Body of pancreas (tissue), 4 donors: ENCODE results near the gene FAF2. TPM values are rescaled to one million over a fixed set of nuclear protein-coding genes. Genes with fewer than 3 reads are reported as not detected.

Experiments used
- ATAC-seq: fragments of 150-250 bp; one replicate; pipeline ENCODE4 v1.9.1; 2016
- DNase-seq, 4 donors: peaks; one replicate each; pipeline ENCODE4 v3.0.0-alpha.2; 2019
- H3K27ac ChIP-seq, 4 donors: fragments of 200-600 bp; sonication (generic); 1 replicate in 3 of 4; 2 replicates in 1 of 4; pipeline versions ENCODE4 v1.5.1 to v1.6.1; 2016 to 2019; ENCODE audit warnings: mild to moderate bottlenecking in 1 of 4, mixed read lengths in 1 of 4, moderate library complexity in 1 of 4
- H3K27me3 ChIP-seq, 2 donors: fragments of 200-600 bp; sonication (generic); one replicate each; pipeline ENCODE4 v1.6.0; 2016; ENCODE audit warnings: mild to moderate bottlenecking in 1 of 2
- H3K36me3 ChIP-seq, 2 donors: fragments of 200-600 bp; sonication (generic); replicated peaks in 1 of 2; 2 replicates each; pipeline ENCODE4 v1.5.1; 2016; ENCODE audit warnings: low read depth in 2 of 2; ENCODE audit not compliant: insufficient read depth in 1 of 2
- H3K4me1 ChIP-seq: fragments of 200-600 bp; sonication (generic); one replicate; pipeline ENCODE4 v1.6.0; 2016
- H3K4me3 ChIP-seq, 2 donors: fragments of 200-600 bp; sonication (generic); 1 replicate in 1 of 2; 2 replicates in 1 of 2; pipeline ENCODE4 v1.5.1; 2016 to 2019
- H3K9me3 ChIP-seq, 3 donors: fragments of 200-600 bp; sonication (generic); 1 replicate in 2 of 3; 2 replicates in 1 of 3; pipeline ENCODE4 v1.5.1; 2016
- POLR2A ChIP-seq, 3 donors: fragments of 450-650 bp; IDR thresholded peaks; one replicate each; pipeline ENCODE4 v1.6.1; 2016; ENCODE audit warnings: antibody characterized with exemption in 3 of 3, mild to moderate bottlenecking in 2 of 3
- WGBS, 2 donors: methylation state at CpG; one replicate each; pipeline ENCODE4 v1.1.5; 2017; 5-methylcytosine and 5-hydroxymethylcytosine counted together
- intact Hi-C: fragments of 100-400 bp; cut with DNase I; formaldehyde crosslinking; loops from one replicate; pipeline ENCODE4 v1.15.1; 2023
- small RNA-seq: library from RNA; depleted of rRNA; stranded (forward); fragments of <200 nt; gene quantifications from one replicate; pipeline ENCODE3, GENCODE V24; 2016
- total RNA-seq, 2 donors: library from RNA; depleted of rRNA; stranded (reverse); fragments of >200 nt; gene quantifications; one replicate each; pipeline ENCODE4 v1.1.0, GENCODE V29; 2016
- TF ChIP-seq, protein P1 (sequence below), 7 experiments: fragments of 450-650 bp in 4 of 7; fragments of 200-600 bp in 3 of 7; sonication (generic) in 3 of 7; IDR thresholded peaks; one replicate each; pipeline ENCODE4 v1.5.1; 2016 to 2019; ENCODE audit warnings: antibody characterized with exemption in 7 of 7

FAF2 gene
- total RNA-seq, 2 donors from 2014 or later = 15.8 to 44.2 TPM

DNA sequence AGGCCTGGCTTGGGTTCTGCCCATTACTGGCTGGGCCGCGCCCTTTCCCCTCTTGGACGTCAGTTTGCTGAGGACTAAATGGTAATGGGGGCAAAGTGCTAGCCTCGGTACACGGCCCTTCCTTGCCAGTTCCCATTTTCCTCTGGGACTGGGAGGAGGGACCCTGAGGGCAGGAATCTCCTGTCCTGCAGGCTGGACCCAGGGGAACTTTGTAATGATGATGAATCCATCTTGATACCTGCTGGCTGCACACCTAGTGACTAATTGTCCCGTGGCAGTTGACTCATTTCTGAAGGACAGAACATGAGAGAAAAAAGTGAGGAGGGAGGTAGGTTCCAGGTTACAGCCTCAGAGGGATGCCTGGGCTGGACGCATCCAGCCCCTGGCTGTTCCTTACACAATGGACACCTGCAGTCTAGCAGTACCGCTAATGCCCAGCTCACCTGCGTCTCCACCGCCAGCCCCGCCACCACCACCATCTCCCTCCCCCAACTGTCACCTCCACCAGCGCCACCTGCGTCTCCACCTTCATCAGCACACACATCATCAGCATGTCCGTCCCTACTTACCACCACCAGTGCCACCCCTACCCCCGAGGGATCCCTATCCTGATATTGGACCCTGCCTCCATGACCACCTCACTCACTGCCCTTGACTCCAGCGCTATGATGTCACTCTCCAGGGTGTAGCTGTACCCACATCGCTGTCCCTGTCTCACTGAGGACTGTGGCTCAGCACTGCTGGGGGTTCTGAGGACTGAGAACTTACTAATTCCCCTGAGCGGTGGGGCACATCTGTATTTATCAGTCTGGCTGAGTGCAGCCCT, 105.3 kb downstream of the FAF2 start:
- no peak for DNase-seq
- Histone ChIP-seq H3K27me3 (no peaks in the 10 kb centered on the region), H3K4me3 (no peak overlapping the region), H3K36me3 (no peaks in the 10 kb centered on the region), H3K4me1 (no peaks in the 10 kb centered on the region), H3K9me3 (no peaks in the 10 kb centered on the region), H3K27ac (no peak overlapping the region)
- intact Hi-C loops = no loop called here
- 40 to 56% methylated on average over 14 to 18 of the region's 18 CpGs for WGBS, 2 donors
- TF ChIP-seq, protein P1, sequence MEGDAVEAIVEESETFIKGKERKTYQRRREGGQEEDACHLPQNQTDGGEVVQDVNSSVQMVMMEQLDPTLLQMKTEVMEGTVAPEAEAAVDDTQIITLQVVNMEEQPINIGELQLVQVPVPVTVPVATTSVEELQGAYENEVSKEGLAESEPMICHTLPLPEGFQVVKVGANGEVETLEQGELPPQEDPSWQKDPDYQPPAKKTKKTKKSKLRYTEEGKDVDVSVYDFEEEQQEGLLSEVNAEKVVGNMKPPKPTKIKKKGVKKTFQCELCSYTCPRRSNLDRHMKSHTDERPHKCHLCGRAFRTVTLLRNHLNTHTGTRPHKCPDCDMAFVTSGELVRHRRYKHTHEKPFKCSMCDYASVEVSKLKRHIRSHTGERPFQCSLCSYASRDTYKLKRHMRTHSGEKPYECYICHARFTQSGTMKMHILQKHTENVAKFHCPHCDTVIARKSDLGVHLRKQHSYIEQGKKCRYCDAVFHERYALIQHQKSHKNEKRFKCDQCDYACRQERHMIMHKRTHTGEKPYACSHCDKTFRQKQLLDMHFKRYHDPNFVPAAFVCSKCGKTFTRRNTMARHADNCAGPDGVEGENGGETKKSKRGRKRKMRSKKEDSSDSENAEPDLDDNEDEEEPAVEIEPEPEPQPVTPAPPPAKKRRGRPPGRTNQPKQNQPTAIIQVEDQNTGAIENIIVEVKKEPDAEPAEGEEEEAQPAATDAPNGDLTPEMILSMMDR (IDR thresholded peaks at IDR 0.05) = no peak
- no peak for TF ChIP-seq POLR2A (IDR thresholded peaks at IDR 0.05)
- ATAC-seq = peak; percentile 27

DNA sequence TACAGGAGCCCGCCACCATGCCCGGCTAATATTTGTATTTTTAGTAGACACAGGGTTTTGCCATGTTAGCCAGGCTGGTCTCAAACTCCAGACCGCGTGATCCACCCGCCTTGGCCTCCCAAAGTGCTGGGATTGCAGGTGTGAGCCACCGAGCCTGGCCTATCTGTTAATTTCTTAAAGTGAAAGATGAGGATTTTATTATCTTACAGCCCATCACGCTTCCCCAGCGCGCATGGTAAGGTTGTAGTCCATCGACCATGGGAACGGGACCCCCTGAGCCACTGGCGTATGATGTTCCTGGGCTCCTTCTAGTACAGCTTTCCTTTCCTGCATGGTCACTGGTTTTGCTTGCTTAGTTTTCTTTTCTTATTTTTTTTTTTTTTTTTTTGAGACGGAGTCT, 109.7 kb downstream of the FAF2 start:
- Histone ChIP-seq H3K9me3 (no peaks in the 10 kb centered on the region), H3K4me1 (no peaks in the 10 kb centered on the region), H3K27me3 (no peaks in the 10 kb centered on the region), H3K27ac (no peak overlapping the region), H3K4me3 (no peak overlapping the region), H3K36me3 (no peaks in the 10 kb centered on the region)
- ATAC-seq (no peak), DNase-seq (no peak)
- TF ChIP-seq, protein P1 (IDR thresholded peaks at IDR 0.05) = no peak
- no peak for TF ChIP-seq POLR2A (IDR thresholded peaks at IDR 0.05)
- 93 to 94% methylated on average over 13 of the region's 13 CpGs for WGBS, 2 donors
- intact Hi-C loops = no loop called here

Small RNA genes within 50 kb of the gene (small RNA-seq; reads per million reads assigned to genes)
- gene AC010297.1 (not detected), gene RF00019 (not detected), gene RN7SL684P (not detected)

Other genes with a start within 250 kb of the FAF2 start
- gene SIMC1, start 210.0 kb upstream of the FAF2 start, total RNA-seq = 10 to 100 TPM; 10.4 to 21.8 TPM
- gene KIAA1191, start 86.6 kb upstream of the FAF2 start, total RNA-seq = 100 to 1,000 TPM in 1 of 2 donors, 10 to 100 TPM in 1; 56.0 to 110 TPM
- gene ARL10, start 82.9 kb upstream of the FAF2 start, total RNA-seq = 1 to 10 TPM; 2.9 to 3.3 TPM
- gene NOP16, start 59.8 kb upstream of the FAF2 start, total RNA-seq = 10 to 100 TPM; 19.2 to 32.0 TPM
- gene HIGD2A, start 59.6 kb upstream of the FAF2 start, total RNA-seq = 10 to 100 TPM; 20.1 to 44.1 TPM
- 10 to 100 TPM; 39.6 to 57.3 TPM for gene CLTB, start 31.8 kb upstream of the FAF2 start, total RNA-seq
- gene RNF44, start 89.0 kb downstream of the FAF2 start, total RNA-seq = 10 to 100 TPM; 10.9 to 38.6 TPM
- gene CDHR2, start 101.0 kb downstream of the FAF2 start, total RNA-seq = 1 to 10 TPM in 1 of 2 donors, not detected in 1; 1.3 TPM
- gene GPRIN1, start 161.8 kb downstream of the FAF2 start, total RNA-seq = 1 to 10 TPM in 1 of 2 donors, under 1 TPM in 1; 0.26 to 1.3 TPM
- not detected for gene SNCB, start 182.1 kb downstream of the FAF2 start, total RNA-seq
- 10 to 100 TPM in 1 of 2 donors, under 1 TPM in 1; 0.26 to 11.5 TPM for gene EIF4E1B, start 182.3 kb downstream of the FAF2 start, total RNA-seq
- gene TSPAN17, start 199.1 kb downstream of the FAF2 start, total RNA-seq = 10 to 100 TPM; 24.1 to 37.6 TPM